ENCODE data around the gene IGDCC3. TPM values are rescaled to one million over a fixed set of nuclear protein-coding genes. Genes with fewer than 3 reads are reported as not detected.

IGDCC3 gene
- total and polyA plus RNA-seq, 10 of the 15 experiments (the other 5 are each of a cell fraction or from before 2014, with no cell fraction given), result 0.10 to 0.20 (median 0.15) TPM; not detected in 7

- TF ChIP-seq RFX5 (IDR thresholded peaks at IDR 0.05; ENCODE audit: low read depth, low read length), result no peak
- no peak for TF ChIP-seq TCF12 (IDR thresholded peaks at IDR 0.05; ENCODE audit: low read depth, low read length)
Measured at GRCh38 chr15:65343374-65343981, 34.3 kb downstream of the IGDCC3 start (continued).

- no peaks in the 10 kb centered on the region for H4K20me1 ChIP-seq (ENCODE audit: control insufficient read depth, insufficient read depth)
- no peak overlapping the region for H3K27ac ChIP-seq (ENCODE audit: control insufficient read depth, insufficient read depth)
- H3K9me3 ChIP-seq (replicated peaks; ENCODE audit: control insufficient read depth, insufficient read depth, low read length), result no peaks in the 10 kb centered on the region
- ChIA-PET CTCF (interaction anchor here (0.9 kb wide), 1 partner anchor 44 kb away, joined by 3 read pairs; no protein-coding TSS in a partner anchor), SMC1A (ENCODE audit: uncharacterized antibody, unreplicated experiment) (no interaction called here), POLR2A (no interaction called here), RAD21 (ENCODE audit: unreplicated experiment) (no interaction called here)
- in situ Hi-C loops (cut with MboI) (no loop called here), intact Hi-C loops (cut with micrococcal nuclease; ENCODE audit: unreplicated experiment) (no loop called here)
- H3K79me2 ChIP-seq (ENCODE audit: control insufficient read depth, insufficient read depth, low read length), result no peaks in the 10 kb centered on the region
- H3K27me3 ChIP-seq (replicated peaks in 1 of 2; ENCODE audit: control insufficient read depth in 2 of 2, insufficient read depth in 2 of 2, low read length in 1 of 2), result peaks cover 2 to 4% of the 10 kb centered on the region in 2 experiments; a peak in 3 of 4 replicates
- WGBS (ENCODE audit: insufficient coverage, insufficient replicate concordance, low lambda C conversion rate, missing lambda C conversion rate), result 45% methylated on average over 9 of the region's 9 CpGs
- H3K4me3 ChIP-seq, result no peak overlapping the region
- no peak overlapping the region for H3K4me2 ChIP-seq (ENCODE audit: control insufficient read depth, insufficient read depth)
- DNase-seq (ENCODE audit: low read depth, low spot score) (no peak), ATAC-seq (no peak), FAIRE-seq (no peak)
- no TSS peak for BruUV-seq (replicated peaks)
- H3K36me3 ChIP-seq (ENCODE audit: control insufficient read depth in 2 of 2, insufficient read depth in 2 of 2, low read length in 1 of 2), result no peaks in the 10 kb centered on the region
- H2AFZ ChIP-seq (ENCODE audit: control insufficient read depth, low read depth, low read length), result no peak overlapping the region
- no peaks in the 10 kb centered on the region for H3K4me1 ChIP-seq (ENCODE audit: control insufficient read depth, insufficient read depth, low read length)
- no peak overlapping the region for H3K9ac ChIP-seq (ENCODE audit: control insufficient read depth, insufficient read depth, low read length)
- TF ChIP-seq NBN (IDR thresholded peaks at IDR 0.05) (no peak), CBX5 (IDR thresholded peaks at IDR 0.05; ENCODE audit: low read depth) (no peak), JUND (IDR thresholded peaks at IDR 0.05; ENCODE audit: low read depth, low read length) (no peak), IKZF2 (IDR thresholded peaks at IDR 0.05) (no peak), SMAD5 (IDR thresholded peaks at IDR 0.05; ENCODE audit: low read depth) (no peak), E4F1 (IDR thresholded peaks at IDR 0.05; ENCODE audit: borderline replicate concordance, partially characterized antibody) (no peak), RAD21 (IDR thresholded peaks at IDR 0.05; ENCODE audit: insufficient read depth, low read depth, low read length) (no peak), FOXK2 (IDR thresholded peaks at IDR 0.05) (no peak), CBFB (IDR thresholded peaks at IDR 0.05; ENCODE audit: low read depth) (no peak), TCF7 (IDR thresholded peaks at IDR 0.05; ENCODE audit: borderline replicate concordance) (no peak), RFX5 (IDR thresholded peaks at IDR 0.05; ENCODE audit: low read depth, low read length) (no peak)
- TF ChIP-seq, protein P1, sequence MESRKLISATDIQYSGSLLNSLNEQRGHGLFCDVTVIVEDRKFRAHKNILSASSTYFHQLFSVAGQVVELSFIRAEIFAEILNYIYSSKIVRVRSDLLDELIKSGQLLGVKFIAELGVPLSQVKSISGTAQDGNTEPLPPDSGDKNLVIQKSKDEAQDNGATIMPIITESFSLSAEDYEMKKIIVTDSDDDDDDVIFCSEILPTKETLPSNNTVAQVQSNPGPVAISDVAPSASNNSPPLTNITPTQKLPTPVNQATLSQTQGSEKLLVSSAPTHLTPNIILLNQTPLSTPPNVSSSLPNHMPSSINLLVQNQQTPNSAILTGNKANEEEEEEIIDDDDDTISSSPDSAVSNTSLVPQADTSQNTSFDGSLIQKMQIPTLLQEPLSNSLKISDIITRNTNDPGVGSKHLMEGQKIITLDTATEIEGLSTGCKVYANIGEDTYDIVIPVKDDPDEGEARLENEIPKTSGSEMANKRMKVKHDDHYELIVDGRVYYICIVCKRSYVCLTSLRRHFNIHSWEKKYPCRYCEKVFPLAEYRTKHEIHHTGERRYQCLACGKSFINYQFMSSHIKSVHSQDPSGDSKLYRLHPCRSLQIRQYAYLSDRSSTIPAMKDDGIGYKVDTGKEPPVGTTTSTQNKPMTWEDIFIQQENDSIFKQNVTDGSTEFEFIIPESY (IDR thresholded peaks at IDR 0.05), result no peak
- TF ChIP-seq, protein P2, sequence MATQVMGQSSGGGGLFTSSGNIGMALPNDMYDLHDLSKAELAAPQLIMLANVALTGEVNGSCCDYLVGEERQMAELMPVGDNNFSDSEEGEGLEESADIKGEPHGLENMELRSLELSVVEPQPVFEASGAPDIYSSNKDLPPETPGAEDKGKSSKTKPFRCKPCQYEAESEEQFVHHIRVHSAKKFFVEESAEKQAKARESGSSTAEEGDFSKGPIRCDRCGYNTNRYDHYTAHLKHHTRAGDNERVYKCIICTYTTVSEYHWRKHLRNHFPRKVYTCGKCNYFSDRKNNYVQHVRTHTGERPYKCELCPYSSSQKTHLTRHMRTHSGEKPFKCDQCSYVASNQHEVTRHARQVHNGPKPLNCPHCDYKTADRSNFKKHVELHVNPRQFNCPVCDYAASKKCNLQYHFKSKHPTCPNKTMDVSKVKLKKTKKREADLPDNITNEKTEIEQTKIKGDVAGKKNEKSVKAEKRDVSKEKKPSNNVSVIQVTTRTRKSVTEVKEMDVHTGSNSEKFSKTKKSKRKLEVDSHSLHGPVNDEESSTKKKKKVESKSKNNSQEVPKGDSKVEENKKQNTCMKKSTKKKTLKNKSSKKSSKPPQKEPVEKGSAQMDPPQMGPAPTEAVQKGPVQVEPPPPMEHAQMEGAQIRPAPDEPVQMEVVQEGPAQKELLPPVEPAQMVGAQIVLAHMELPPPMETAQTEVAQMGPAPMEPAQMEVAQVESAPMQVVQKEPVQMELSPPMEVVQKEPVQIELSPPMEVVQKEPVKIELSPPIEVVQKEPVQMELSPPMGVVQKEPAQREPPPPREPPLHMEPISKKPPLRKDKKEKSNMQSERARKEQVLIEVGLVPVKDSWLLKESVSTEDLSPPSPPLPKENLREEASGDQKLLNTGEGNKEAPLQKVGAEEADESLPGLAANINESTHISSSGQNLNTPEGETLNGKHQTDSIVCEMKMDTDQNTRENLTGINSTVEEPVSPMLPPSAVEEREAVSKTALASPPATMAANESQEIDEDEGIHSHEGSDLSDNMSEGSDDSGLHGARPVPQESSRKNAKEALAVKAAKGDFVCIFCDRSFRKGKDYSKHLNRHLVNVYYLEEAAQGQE (IDR thresholded peaks at IDR 0.05; ENCODE audit: low read depth, low read length), result no peak
Measured at GRCh38 chr15:65342493-65342892, 35.3 kb downstream of the IGDCC3 start.
